ENCODE measurements around the gene FAM13B.
"Not testable (repeated sequence)": the region's sequence is repeated elsewhere in the genome, so short reads cannot be mapped to it uniquely, and the experiment has no call there.

FAM13B gene

DNA sequence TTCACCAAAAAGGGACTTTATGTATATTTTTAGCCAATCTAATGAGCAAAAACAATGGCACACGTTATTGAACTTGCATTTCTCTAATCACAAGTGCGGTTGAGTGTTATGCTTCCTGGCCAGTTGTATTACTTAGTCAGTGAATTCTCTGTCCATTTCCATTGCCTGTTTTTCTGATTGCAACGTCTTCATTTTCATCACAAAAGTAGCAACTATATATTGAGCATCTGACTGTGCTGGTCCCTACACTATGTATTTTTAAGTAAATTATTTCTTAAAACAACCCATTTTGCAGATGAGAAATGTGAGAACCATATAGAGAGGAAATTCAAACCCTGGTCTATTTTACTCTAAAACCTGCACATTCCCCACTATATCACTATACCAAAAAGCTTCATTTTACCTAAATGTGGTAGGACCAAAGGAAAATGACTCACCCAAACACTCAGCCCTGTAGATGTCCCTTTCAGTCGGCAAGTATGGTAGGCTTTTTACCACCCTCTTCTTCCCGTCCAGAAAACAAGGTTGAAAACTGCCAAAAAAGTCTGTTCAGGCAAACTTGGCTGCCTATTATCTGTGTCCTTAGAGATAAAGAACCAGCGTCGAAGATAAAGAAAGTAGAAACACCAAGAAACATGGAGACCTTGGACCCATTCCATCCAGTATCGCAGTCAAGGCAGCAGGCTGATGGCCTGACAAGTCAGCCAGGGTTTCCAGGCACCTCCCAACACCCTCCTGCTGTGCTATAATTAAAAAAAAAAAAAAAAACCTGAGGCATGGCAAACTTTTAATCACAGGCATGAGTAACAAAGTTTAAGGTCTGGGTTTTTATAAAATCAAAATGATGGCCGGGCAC is 18.8 kb upstream of the FAM13B start:
- Mint-ChIP-seq H3K9me3 (no peaks in the 10 kb centered on the region), H3K4me3 (no peak overlapping the region), H3K27me3 (no peaks in the 10 kb centered on the region), H3K36me3 (ENCODE audit: low read depth) (no peaks in the 10 kb centered on the region), H3K4me1 (ENCODE audit: low read depth) (peaks cover 7% of the 10 kb centered on the region), H3K27ac (no peak overlapping the region)

DNA sequence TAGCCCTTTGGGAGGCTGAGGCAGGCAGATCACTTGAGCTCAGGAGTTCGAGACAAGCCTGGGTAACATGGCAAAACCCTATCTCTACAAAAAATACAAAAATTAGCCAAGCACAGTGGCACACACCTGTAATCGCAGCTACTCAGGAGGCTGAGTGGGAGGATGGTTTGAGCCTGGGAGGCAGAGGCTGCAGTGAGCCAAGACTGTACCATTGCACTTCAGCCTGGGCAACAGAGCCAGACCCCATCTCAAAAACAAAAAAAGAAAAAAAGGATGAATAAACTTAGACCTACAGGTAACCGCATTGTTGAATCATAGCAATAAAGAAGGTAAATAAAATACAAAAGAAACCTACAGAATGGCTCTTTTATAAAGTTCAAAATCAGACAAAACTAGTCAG is 12.4 kb upstream of the FAM13B start:
- not testable (repeated sequence) for H3K27ac Mint-ChIP-seq; H3K4me1 Mint-ChIP-seq (ENCODE audit: low read depth); H3K9me3 Mint-ChIP-seq; H3K4me3 Mint-ChIP-seq; H3K36me3 Mint-ChIP-seq (ENCODE audit: low read depth); H3K27me3 Mint-ChIP-seq

DNA sequence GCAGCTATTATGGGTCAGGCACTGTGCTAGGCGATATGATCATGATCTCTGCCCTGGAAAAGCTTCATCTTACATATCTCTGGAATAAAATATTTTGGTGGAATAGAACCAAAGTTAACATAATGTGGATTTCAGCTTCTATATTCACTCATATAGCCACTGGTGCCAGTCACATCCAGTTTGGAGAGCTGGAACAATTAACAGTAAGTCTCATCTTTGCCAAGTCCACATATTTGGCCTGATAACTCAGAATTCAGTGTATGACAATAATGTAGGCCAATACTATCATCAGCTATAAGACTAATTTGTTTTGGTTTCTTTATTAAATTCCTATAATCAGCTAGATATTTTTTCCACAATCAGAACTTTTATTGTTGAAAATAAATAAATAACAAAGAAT is 5.9 kb upstream of the FAM13B start:
- Mint-ChIP-seq H3K4me1 (ENCODE audit: low read depth) (peaks cover 8% of the 10 kb centered on the region), H3K27ac (no peak overlapping the region), H3K27me3 (no peaks in the 10 kb centered on the region), H3K4me3 (no peak overlapping the region), H3K36me3 (ENCODE audit: low read depth) (no peaks in the 10 kb centered on the region), H3K9me3 (no peaks in the 10 kb centered on the region)

DNA sequence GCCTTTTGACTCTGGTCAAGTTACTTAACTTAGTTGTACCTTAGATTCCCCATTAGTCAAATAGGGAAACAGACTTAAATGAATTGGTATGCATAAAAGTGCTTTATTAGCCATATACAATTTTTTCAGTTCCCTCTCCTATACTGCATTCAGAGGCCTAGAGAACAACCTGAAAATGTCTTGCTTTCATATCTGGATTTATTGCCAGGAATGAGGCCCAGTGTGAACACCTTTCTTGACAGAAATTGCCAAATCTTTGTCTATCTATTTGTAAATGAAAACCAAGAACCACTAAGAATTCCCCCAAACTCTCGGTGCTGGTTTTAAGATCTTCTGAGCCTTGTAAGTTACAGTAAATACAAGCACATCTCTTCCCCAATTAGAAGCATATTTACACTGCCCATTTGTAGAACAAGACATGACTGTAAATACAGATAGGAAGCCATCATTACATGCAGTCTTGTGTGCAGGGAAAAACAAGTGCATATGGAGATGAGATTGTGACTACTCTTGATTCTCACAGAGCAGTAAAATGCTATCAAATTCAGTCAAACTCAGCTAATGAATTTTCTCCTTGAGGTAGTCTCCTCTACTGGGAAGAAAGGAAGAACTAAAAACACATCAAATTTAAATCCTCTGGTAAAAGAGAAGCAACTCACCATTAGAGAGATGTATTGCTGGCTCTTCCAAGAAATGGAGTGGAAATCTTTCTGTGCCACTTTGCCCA is 5.2 kb upstream of the FAM13B start:
- H3K27me3 Mint-ChIP-seq, result no peaks in the 10 kb centered on the region
- H3K27ac Mint-ChIP-seq, result no peak overlapping the region
- H3K4me1 Mint-ChIP-seq (ENCODE audit: low read depth), result peaks cover 16% of the 10 kb centered on the region
- no peaks in the 10 kb centered on the region for H3K9me3 Mint-ChIP-seq
- no peaks in the 10 kb centered on the region for H3K36me3 Mint-ChIP-seq (ENCODE audit: low read depth)
- no peak overlapping the region for H3K4me3 Mint-ChIP-seq

DNA sequence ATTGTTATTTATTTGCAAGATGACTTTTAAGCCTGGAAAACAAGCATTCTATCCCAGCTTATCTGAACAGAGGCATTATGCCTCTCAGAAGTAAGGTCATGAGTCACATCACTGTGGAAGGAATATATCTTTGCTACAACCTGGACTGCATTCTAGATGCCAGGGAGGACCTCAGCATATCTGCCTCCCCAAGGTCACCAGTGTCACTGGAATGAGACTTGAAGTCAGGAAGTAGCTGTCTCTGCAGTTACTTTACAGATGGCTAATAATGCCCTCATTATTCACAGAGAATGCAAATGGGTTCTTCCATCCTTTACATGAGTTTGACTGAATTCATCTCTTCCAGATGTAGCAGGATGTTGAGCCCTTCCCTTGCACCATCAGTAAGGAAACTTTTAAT is 4.4 kb upstream of the FAM13B start:
- H3K4me3 Mint-ChIP-seq, result no peak overlapping the region
- H3K36me3 Mint-ChIP-seq (ENCODE audit: low read depth), result no peaks in the 10 kb centered on the region
- no peaks in the 10 kb centered on the region for H3K9me3 Mint-ChIP-seq
- H3K27ac Mint-ChIP-seq, result no peak overlapping the region
- peaks cover 16% of the 10 kb centered on the region for H3K4me1 Mint-ChIP-seq (ENCODE audit: low read depth)
- H3K27me3 Mint-ChIP-seq, result no peaks in the 10 kb centered on the region

DNA sequence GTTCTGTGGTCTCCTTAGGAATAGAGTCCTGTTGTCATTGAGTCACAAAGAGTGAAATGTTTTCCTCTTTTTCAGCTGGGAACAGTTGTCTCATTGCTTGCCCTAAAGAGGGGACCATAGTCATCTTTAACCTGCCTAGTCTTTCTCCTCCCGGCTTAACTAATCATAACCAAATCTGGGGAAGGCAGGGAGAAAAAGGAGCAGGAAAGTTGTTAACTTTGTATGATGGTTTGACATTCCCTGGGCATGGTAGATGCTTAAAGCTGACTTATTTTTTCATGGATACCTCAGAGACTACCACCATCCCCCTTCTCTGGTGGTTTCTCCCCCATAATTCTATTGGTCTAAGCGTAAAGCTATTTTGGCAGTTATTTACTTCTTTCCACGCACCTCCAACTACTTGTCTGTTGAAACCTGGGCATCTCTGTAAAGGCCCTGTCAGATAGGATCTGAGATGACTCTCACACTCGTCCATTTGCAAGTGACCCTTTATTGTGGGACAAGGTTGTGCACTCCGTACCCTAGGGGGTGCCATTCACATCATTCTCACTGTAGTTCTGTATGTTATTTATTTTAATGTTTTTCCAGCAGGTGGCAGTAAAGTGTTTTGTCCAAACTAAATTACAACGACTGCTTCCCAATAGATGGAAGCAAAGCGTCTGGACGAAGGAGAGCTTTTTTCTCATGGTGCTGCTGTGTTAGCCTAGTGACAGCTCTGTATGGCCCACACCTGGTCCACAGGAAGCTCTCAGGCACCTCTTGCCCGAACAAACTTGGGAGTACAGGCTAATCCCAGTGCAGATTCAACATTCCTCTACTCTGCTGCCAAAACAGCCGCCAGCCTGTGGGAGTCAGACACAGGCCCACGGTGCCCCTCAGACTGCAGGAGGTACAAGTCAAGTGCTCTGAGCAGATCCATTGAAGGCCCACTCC is 3.0 kb upstream of the FAM13B start:
- H3K36me3 Mint-ChIP-seq (ENCODE audit: low read depth), result no peaks in the 10 kb centered on the region
- no peak overlapping the region for H3K27ac Mint-ChIP-seq
- no peak overlapping the region for H3K4me3 Mint-ChIP-seq
- no peaks in the 10 kb centered on the region for H3K27me3 Mint-ChIP-seq
- H3K9me3 Mint-ChIP-seq, result no peaks in the 10 kb centered on the region
- H3K4me1 Mint-ChIP-seq (ENCODE audit: low read depth), result peaks cover 25% of the 10 kb centered on the region

DNA sequence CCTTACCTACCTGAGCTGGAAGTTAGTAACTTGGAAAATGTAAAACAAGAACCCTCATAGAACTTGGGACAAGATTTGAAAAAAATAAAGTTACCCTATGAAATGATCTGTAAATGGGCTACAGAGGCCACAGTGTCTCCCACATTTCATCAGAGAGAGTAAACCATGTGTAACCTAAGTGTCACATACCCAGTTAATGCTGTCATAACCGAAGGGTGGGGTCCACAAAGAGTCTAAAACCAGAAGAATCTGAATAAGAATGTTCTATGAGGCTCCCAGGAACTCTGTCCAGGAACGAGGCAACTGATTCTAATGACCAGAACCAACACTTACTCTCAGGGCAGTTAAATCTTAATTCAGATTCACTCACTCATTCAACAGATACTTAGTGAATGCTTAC is 1.0 kb upstream of the FAM13B start:
- Mint-ChIP-seq H3K4me1 (ENCODE audit: low read depth) (peaks cover 44% of the 10 kb centered on the region), H3K27ac (peak overlapping the region; percentile 88), H3K27me3 (no peaks in the 10 kb centered on the region), H3K36me3 (ENCODE audit: low read depth) (peaks cover 8% of the 10 kb centered on the region), H3K4me3 (peak overlapping the region; percentile 89), H3K9me3 (no peaks in the 10 kb centered on the region)

DNA sequence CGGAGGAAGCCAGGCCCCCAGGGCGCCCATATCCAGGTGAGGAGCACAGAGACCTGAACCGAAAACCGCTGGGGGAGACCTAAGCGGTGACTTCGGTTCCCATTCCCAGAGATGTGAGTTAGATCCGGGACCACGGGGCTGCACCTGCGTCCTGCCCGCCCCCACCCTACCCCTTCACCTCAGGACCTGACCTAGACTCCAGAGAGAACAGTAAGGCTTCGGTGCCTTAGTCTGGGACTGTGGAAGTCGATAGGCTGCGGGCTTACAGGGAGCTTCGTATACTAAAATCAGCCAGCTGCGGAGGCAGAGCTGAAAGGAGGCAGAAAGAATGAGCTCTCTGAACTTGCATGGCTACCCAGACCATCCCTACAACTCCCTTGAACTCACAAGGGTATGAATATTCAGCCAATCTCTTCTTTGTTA is 518 bp upstream of the FAM13B start:
- H3K4me3 Mint-ChIP-seq, result peak overlapping the region; percentile 89

DNA sequence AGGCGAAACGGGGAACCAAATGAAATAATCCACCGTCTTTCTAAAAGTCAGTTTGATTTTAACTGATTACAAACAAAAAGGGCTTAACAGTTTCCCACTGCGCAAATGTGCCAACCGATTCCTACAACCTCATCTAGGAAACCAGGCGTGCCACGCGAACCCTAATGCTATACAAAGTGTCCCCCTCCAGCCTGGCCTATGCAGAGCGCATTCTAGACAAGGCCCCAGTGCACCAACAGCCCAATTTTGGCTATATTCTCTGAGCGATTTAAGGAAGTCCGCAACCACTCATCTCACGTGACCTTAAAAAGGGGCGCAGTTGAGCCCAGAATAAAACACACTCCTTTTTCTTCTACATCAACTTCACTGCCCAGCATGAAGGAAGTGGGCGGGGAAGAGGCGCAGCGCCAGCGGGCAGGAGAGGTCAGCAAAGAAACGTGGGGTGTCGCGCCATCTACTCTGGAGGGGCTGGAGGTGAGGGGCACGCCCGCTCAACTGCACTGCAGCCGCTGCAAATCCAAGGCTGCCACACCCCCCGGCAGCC is 779 bp downstream of the FAM13B start:
- peaks cover 62% of the 10 kb centered on the region for H3K4me1 Mint-ChIP-seq (ENCODE audit: low read depth)
- H3K9me3 Mint-ChIP-seq, result no peaks in the 10 kb centered on the region
- peaks cover 22% of the 10 kb centered on the region for H3K36me3 Mint-ChIP-seq (ENCODE audit: low read depth)
- peak overlapping the region; percentile 89 for H3K4me3 Mint-ChIP-seq
- H3K27ac Mint-ChIP-seq, result peak overlapping the region; percentile 86
- H3K27me3 Mint-ChIP-seq, result no peaks in the 10 kb centered on the region

More for the DNA sequence above, 518 bp upstream of the FAM13B start:
- Mint-ChIP-seq H3K27ac (peak overlapping the region; percentile 88), H3K4me1 (ENCODE audit: low read depth) (peaks cover 49% of the 10 kb centered on the region), H3K36me3 (ENCODE audit: low read depth) (peaks cover 9% of the 10 kb centered on the region), H3K27me3 (no peaks in the 10 kb centered on the region), H3K9me3 (no peaks in the 10 kb centered on the region)

DNA sequence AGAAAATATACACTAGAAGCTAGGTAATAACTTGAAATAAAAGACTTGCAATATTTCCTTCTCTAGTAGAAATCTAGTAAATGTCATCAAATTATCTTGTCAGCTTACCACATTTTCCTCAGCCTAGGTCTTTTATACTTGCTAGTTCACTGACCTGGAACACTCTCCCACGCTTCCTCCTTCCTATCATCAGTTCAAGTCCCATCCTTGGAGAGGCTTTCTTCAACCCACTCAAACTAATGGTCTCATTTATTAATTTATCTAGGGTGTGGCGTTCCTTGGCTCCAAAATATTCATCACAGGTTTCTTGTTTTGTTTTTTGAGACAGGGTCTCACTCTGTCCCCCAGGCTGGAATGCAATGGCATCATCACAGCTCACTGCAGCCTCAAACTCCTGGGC is 2.9 kb downstream of the FAM13B start:
- Mint-ChIP-seq H3K27me3 (no peaks in the 10 kb centered on the region), H3K27ac (peak overlapping the region; percentile 69), H3K9me3 (no peaks in the 10 kb centered on the region), H3K36me3 (ENCODE audit: low read depth) (peaks cover 23% of the 10 kb centered on the region), H3K4me3 (peak overlapping the region; percentile 89), H3K4me1 (ENCODE audit: low read depth) (peaks cover 76% of the 10 kb centered on the region)

DNA sequence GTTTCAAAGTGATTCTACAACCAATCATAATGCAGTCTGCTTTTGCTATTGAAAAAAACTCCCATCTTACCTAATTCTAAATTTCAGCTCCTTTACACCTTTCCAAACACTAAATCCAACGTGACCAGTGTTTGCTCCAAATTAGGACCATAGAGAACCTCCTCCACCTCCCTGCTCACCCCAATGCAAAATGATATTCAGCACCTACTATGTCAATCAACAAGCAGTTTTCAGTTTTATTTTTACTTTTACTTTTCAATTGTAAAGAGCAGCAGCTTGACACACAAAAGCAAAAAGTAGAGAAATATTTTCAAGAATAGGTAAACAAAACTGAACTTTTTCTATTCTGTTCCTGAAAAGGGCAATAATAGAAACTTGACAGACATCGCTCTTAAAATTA is 3.4 kb downstream of the FAM13B start:
- H3K36me3 Mint-ChIP-seq (ENCODE audit: low read depth), result peaks cover 23% of the 10 kb centered on the region
- H3K4me3 Mint-ChIP-seq, result peak overlapping the region; percentile 89
- no peaks in the 10 kb centered on the region for H3K9me3 Mint-ChIP-seq
- no peaks in the 10 kb centered on the region for H3K27me3 Mint-ChIP-seq
- peaks cover 80% of the 10 kb centered on the region for H3K4me1 Mint-ChIP-seq (ENCODE audit: low read depth)
- peak overlapping the region; percentile 69 for H3K27ac Mint-ChIP-seq

DNA sequence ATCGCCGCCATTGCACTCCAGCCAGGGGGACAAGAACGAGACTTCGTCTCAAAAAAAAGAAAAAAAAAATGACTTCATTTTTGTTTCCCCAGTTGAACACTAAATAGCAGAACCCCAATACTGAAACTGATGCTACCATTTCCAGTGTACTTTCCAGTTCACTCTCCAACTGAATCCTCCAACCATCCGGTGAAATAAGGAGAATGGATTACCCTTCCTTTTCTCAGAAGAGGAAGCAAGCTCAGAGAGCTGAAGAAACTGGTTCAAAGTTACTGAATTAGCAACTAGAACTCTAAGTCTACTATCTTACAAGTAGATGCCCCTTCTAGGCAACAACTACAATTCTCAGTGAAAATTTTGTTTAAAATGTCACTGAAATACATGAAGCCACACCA is 3.9 kb downstream of the FAM13B start:
- Mint-ChIP-seq H3K4me1 (ENCODE audit: low read depth) (peaks cover 86% of the 10 kb centered on the region), H3K27ac (peak overlapping the region; percentile 69), H3K36me3 (ENCODE audit: low read depth) (peaks cover 23% of the 10 kb centered on the region), H3K9me3 (no peaks in the 10 kb centered on the region), H3K27me3 (no peaks in the 10 kb centered on the region), H3K4me3 (peak overlapping the region; percentile 89)

DNA sequence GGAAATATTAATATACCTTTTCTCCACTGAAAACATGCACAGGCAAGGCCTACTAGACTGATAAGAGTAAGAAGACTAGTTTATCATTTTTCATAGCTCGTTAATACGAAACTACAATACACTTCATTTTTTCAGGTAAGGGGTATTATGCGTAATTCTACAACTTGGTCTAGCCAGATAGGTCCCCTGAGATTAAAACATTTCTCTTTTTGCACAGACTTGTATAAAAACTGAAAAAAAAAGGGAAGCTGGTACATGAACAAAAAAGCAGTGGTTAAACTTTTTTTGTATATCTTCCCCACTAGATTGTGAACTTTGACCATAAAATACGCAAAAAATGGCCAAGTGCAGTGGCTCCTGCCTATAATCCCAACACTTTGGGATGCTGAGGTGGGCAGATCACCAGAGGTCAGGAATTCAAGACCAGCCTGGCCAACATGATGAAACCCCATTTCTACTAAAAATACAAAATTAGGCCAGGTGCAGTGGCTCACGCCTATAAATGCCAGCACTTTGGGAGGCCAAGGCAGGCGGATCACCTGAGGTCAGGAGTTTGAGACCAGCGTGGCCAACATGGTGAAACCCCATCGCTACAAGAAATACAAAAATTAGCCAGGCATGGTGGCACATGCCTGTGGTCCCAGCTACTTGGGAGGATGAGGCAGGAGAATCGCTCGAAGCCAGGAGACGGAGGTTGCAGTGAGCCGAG is 4.5 kb downstream of the FAM13B start:
- not testable (repeated sequence) for H3K27ac Mint-ChIP-seq, H3K27me3 Mint-ChIP-seq, H3K9me3 Mint-ChIP-seq
- peaks cover 23% of the 10 kb centered on the region for H3K36me3 Mint-ChIP-seq (ENCODE audit: low read depth)
- peak overlapping the region; percentile 3 for H3K4me3 Mint-ChIP-seq
- peaks cover 86% of the 10 kb centered on the region for H3K4me1 Mint-ChIP-seq (ENCODE audit: low read depth)

DNA sequence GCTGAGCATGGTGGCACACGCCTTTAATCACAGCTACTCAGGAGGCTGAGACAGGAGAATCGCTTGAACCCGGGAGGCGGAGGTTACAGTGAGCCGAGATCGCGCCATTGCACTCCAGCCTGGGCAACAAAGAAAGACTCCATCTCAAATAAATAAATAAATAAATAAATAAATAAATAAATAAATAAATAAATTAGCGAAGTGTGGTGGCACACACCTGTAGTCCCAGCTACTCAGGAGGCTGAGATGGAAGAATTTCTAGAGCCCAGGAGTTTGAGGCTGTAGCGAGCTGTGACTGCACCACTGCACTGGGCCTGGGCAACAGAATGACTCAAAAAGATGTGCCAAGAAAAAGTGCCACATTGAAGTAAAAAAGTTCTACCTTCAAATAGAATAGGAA is 6.1 kb downstream of the FAM13B start:
- not testable (repeated sequence) for H3K9me3 Mint-ChIP-seq, H3K27me3 Mint-ChIP-seq, H3K4me3 Mint-ChIP-seq, H3K27ac Mint-ChIP-seq
- H3K4me1 Mint-ChIP-seq (ENCODE audit: low read depth), result peaks cover 91% of the 10 kb centered on the region
- H3K36me3 Mint-ChIP-seq (ENCODE audit: low read depth), result peaks cover 23% of the 10 kb centered on the region

Data from stimulated activated naive CD8-positive, alpha-beta T cell treated with anti-CD3 and anti-CD28 coated beads, Interleukin-15, Interleukin-2, amounts not matched to agents 100 ng/mL and 50 ng/mL, for 24 hours (primary cell).